ENCODE measurements around the gene MMAB. TPM values are rescaled to one million over a fixed set of nuclear protein-coding genes. Genes with fewer than 3 reads are reported as not detected.

MMAB gene
- total RNA-seq (2014; rRNA removed; shearing (Covaris generic)): 25.6 and 34.6 TPM in 2 replicates
- 99.1 and 132 TPM in 2 replicates for polyA plus RNA-seq (2014; cell fraction: nucleus; rRNA removed)

DNA sequence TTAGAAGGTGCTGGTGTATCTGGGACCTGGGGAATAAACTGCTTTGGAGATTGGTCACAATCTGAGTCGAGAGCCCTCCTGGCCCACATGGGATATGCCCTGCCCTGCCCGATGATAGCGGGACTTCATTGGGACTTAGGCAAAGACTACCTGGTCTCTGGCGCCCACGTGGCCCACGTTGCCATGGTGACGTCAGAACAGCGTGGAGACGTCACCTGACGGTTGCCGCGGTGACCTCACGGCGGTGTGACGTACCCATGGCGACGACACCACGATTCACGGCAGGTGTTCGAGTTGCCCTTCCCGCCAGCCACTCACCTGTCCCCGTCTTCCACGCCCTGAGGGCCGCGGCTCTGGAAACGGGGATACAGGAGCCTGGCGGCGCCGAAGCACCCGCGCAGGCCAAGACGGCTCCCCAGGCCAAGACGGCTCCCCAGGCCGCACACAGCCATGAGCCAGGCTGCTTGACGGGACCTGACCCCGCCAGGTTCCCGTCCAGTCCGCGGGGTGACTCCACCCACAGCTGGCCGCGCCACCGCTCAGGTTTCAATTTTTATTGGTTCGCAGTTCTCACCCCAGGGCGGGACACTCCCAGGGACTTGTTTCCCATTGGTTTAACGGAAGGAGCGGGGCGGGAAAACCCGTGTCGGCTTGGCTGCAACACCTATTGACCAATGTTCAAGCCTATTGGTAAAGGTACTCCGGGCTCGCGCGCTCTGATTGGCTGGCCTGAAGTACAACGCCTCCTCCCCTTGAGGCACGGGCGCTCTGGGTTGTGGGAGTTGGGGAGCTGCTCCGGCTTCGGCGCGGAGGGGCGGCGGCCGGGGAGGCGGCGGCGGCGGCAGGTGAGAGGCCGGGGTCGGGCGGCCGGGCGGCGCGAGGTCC is at the start of gene MMAB, which contains the start of gene MVK:
TSS of gene MMAB (minus strand) at position 476 of the 885 bp plus-strand sequence. CDS start at position 452, 24 bp downstream.
TSS of gene MVK (plus strand) at position 766 of the 885 bp plus-strand sequence. CDS start 1,029 bp downstream, outside the sequence.
- peak; percentile 99 for DNase-seq (ENCODE audit: extremely low read depth, low read depth)

DNA sequence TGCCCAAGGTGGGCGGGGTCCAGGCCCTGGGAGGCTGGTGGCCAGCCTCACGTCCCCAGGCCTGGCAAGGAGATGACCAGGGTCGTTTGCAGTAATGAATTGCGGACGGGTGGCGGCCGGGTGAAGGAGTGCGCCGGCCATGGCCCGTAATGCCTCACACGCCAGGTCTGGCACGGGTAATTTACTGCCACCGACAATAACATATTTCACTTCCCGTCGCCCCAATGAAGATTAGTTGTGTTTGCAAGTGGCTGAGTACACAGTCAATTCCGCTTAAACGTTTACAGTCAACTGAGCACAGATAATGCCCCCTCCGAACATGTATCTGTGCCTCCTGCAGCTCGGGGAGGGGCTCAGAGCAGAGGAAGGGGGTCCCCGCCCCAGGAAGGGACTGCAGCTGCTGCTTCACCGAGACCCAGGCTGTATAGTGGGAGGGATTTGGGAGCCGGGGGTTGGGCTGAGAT is 48.6 kb upstream of the MMAB start:
- no peak for DNase-seq (ENCODE audit: extremely low read depth, low read depth)

DNA sequence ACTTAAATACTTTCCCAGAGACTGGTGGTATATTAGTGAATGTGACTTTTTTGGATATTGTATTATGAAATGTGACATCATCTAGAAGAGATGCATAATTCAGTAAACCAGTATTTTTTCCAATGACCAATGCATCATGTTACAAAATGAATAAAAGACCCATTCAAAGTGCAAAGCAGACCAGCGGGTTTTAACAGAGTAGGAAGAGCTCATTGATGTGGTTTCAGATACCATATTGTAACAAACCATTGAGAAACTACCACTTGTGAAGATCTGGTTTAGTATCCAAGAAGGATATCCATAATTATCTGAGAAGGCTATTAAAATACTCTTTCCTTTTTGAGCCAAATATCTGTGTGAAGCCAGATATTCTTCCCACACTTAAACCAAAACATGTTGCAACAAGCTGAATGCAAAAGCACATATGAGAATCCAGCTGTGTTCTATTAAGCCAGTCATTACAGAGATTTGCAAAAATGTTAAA is 47.9 kb upstream of the MMAB start:
- DNase-seq (ENCODE audit: extremely low read depth, low read depth): no peak

DNA sequence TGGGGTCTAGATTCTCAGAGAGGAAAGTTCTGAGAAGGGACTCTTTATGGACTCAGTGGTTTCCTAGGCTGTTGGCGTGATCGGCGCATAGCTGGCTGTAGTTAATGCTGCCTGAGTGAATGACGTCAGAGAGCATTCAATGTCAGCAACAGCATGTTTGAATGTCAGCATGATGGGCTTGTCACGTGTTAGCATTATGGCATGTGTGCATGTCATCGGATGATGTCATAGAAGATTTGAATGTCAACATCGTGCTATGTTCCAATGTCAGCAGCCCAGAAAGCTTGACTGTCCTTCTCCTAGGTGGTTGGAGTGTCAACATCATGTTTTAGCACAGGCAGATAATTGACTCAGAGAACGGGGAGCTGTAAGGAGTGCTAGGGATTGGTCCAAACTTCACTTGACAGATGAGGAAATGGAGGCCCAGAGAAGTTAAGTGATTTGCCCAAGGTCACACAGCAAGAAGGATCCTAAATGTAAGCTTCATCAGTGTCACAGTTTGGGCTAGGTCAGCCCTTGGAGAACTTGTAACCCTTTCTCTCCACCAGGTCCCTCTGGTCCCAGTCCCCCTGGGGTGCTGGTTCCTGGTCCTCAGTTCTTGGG is 45.8 kb upstream of the MMAB start:
- no peak for DNase-seq (ENCODE audit: extremely low read depth, low read depth)

GRCh38 chr12:109618082-109618481 is 44.8 kb upstream of the MMAB start:
- DNase-seq (ENCODE audit: extremely low read depth, low read depth): no peak

DNA sequence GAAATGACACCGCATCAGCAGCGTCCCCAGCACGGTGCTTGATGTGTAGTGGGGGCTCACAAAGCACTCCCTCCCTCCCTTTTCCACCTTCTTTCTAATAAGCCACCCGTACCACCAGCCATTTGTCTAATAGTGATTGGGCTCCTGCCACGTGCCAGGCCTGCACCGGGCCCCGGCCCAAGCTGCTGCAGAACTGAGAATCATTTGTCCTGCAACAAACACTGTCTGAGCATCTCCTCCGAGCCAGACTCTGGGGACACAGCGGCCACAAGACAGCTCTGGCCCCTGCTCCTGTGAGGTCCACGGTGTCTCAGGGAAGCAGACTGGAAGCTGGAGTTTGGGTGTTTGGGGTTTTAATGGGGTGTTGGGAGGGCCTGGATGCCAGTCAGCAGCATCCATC is 44.2 kb upstream of the MMAB start:
- no peak for DNase-seq (ENCODE audit: extremely low read depth, low read depth)

DNA sequence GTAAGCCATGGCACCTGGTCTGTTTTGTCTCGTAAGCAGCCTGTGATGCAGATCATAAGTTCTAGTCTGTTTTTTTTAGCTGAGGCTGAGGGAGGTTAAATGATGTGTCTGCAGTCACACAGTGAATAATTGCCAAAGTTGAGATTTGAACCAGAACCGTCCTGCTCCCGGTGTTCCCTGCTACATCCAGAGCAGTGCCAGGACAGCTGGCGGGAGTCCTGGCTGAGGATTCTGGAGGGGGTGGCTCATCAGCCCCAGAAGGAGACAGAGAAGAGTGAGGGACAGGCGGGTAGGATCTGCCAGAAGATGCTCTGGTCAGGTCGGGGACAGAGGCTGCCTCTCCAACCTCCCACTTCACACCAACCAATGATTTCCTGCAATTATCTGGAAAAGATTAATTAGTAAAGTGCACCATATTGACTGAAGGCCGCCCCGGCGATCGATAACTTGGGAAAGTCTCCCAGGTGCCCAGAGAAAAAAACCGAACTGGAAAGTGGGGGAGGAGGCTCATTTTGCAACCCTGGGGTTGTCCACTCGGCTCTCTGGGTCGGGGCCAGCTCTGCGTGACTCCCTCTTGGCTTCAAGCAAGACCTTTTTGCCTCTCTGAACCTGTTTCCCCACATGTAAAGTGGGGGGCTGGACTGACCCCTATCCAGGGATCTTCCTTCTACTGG is 42.4 kb upstream of the MMAB start:
- no peak for DNase-seq (ENCODE audit: extremely low read depth, low read depth)

GRCh38 chr12:109613649-109614455 is 40.5 kb upstream of the MMAB start:
- DNase-seq (ENCODE audit: extremely low read depth, low read depth): no peak

- DNase-seq (ENCODE audit: extremely low read depth, low read depth): no peak
Measured at GRCh38 chr12:109612975-109613502, 39.7 kb upstream of the MMAB start.

DNA sequence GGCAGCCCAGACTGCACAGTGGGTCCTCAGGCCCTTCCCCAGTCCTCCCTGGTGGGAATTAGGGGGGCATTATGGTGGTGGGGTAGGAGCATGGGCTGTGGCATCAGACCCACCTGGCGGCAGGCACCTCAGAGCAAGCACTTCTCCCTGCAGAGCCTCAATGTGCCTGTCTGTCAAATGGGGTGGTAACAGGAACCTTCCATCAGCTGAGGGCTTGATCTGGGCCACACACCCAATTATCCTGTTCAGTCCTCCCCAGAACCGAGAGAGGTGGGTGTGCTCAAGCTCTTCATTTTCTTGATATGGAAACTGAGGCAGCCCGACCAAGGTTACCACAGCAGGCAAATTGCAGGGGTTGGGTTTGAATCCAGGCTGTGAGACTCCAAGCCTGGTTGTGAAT is 38.7 kb upstream of the MMAB start:
- no peak for DNase-seq (ENCODE audit: extremely low read depth, low read depth)

GRCh38 chr12:109611223-109611622 is 37.9 kb upstream of the MMAB start:
- DNase-seq (ENCODE audit: extremely low read depth, low read depth): no peak

DNA sequence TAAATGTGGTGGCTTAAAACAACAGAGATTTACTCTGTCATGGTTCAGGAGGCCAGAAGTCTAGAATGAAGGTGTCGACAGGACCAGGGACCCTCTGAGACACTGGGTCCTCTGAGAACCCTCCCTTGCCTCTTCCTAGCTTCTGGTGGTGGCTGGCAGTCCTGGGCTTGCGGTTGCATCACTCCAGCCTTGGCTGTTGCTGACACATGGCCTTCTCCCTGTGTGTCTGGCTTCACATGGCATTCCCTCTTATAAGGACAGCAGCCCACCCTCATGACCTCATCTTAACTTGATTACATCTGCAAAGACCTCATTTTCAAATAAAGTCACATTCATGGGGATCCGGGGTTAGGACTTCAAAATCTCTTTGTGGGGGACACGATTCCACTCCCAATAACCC is 37.2 kb upstream of the MMAB start:
- DNase-seq (ENCODE audit: extremely low read depth, low read depth): no peak

DNA sequence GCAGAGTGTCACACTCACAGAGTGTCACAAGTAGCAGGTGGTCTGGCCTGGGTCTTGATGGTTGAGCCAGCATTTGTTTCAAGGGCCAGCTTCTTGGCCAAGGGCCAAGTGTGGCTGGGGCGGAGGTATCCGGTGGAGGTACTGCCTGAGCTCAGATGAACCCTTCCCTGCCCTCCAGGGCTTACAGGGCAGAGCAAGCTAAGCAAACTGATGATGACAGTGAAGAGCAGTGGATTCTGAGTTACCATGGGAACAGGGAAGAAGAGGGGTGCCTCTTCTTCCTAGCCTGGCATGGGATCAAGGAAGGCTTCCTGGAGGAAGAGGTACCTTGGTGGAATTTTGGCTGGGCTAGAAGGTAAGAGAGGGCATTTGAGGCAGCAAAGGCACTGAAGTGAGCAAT is 36.0 kb upstream of the MMAB start:
- no peak for DNase-seq (ENCODE audit: extremely low read depth, low read depth)

DNA sequence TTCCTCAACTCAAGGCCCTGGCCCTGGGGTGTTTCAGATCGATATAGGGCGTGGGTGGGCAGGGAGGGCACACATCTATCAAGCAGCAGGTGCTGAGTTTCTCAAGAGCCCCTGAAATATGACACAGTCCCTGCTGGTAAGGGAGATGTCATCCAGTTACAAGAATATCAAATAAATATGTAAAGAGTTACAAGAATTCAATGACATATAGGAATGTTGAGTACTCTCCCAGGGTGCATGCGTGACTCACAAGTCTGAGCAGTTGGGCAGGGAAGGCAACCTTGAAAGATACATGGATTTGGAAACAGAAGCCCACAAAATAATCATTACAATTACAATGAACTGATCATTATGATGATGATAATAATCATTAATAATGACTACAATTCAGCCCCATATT is 35.5 kb upstream of the MMAB start:
- no peak for DNase-seq (ENCODE audit: extremely low read depth, low read depth)

GRCh38 chr12:109608270-109608669 is 35.0 kb upstream of the MMAB start:
- no peak for DNase-seq (ENCODE audit: extremely low read depth, low read depth)

GRCh38 chr12:109607618-109608017 is 34.3 kb upstream of the MMAB start:
- DNase-seq (ENCODE audit: extremely low read depth, low read depth): no peak

DNA sequence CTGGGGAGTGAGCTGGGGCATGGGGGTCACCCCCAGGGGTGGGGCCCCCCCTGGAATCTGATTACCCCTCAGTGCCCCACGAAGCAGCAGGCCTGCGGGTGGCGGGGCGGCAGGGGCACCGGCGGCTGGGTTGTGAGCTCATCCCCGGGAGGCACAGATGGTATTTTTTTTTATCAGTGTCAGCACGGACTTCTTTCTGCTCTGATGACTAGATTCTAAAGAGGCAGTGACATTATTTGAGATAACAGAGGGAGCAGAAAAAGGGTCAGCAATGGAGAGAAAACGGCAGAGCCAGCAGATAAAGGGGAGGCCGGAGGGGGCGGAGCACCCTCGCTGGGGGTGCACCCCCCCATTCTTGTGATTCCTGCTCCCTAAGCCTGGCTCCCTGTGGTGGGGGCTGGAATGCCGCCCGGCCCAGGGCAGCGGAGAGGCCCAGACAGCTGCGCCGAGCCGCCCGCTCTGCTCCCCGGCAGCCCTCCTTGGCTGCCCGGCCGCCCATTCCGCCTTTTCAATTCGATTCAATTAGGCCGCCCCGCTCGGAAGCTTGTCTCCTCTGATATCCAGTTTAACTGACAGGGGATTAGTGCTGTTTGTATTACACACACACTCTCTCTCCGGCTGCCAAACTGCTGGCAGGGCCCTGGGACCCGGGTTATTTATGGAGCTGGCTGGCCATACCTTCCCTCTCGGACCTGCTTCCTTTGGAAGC is 33.2 kb upstream of the MMAB start:
- DNase-seq (ENCODE audit: extremely low read depth, low read depth): no peak

GRCh38 chr12:109605599-109606228 is 32.4 kb upstream of the MMAB start:
- no peak for DNase-seq (ENCODE audit: extremely low read depth, low read depth)

- DNase-seq (ENCODE audit: extremely low read depth, low read depth): no peak
Measured at GRCh38 chr12:109605016-109605415, 31.7 kb upstream of the MMAB start.

All from NCI-H460 (cell line).